COLO668 (cell line): ENCODE measurements around the gene HRH3.

Source experiments
- DNase-seq: peaks from one replicate; lab custom pipeline; 2025; ENCODE audit not compliant: unreplicated experiment; lab: John Stamatoyannopoulos, UW

HRH3 gene

DNA sequence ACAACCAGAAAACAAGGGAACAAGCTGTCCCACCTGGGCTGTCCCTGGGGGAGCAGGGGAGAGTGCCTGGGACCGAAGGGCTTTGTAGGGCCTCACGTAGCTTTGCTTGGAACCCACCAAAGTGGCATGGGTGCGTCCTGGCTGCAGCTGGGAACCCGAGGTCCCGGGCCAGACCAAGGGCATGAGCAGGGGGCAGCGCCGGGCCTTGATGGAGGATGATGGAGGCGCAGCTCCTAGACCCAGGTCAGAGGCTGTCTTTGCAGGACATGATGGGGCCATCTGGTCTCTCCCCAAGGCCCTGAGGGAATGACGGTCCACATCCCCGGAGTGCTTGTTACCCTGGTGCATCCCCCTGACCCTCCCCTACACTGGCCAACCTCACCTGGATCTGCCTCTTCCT, 10.6 kb upstream of the HRH3 start:
- no peak for DNase-seq

DNA sequence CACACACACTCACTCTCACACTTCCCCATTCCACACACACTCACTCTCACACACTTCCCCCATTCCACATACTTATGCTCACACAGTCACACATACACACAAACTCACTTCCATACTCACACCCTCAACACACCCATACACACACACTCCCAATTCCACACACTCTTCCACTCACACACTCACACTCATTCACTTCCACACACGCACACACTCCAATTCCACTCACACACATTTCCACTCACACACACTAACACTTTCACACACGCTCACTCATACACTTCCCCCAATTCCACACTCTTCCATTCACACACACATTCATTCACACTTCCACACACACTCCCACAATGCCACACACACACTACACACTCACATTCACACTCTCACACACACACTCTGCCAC, 10.2 kb upstream of the HRH3 start:
- no peak for DNase-seq

- DNase-seq, result no peak
These were observed 9.6 kb upstream of the HRH3 start for GRCh38 chr20:62229667-62230066.

- no peak for DNase-seq
These were observed 9.0 kb upstream of the HRH3 start for GRCh38 chr20:62228982-62229545.

DNA sequence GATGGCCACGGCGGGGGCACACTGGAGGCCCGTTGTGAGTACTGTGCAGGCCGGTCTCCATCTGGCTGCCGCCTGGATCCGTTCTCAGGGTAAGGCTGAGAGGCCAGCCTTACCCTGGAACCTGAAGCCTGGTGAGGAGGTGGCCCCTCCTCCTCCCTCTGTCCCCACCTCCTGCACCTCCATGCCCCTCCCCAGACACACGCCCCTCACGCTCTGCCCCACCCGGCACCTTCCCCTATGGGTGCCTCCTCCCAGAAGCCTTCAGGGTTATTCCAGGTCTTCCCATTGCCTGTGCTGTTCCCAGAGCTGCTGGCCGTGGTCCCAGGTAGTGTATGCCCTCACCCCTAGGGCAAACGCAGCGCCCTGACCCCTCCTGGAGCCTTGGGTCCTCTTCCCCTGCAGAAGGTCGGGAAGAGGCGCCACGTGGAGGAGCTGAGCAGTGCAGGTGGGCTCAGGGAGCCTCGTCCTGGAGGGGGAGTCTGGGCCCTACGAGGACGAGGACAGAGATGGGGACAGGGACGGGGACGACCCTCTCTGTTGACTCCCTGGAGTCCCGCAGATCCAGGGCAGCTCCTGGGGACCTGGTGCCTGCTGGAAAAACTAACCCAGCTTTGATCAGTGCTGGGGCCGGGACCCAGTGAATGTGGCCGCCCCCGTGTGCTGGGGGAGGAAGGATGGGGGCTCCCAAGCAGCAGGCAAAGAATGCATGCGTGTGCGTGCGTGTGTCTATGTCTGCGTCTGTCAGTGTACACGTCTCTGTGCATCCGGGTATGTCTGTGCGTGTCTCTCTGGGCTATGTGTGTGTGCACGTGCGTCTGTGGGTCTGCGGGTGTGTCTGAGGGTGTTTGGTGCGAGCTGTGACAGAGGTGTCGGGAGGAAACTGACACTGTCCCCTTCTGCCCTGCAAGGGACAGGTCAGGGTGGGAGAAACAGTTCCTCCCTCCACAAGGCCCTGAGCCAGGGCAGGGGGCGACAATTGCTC, 8.2 kb upstream of the HRH3 start:
- no peak for DNase-seq

DNA sequence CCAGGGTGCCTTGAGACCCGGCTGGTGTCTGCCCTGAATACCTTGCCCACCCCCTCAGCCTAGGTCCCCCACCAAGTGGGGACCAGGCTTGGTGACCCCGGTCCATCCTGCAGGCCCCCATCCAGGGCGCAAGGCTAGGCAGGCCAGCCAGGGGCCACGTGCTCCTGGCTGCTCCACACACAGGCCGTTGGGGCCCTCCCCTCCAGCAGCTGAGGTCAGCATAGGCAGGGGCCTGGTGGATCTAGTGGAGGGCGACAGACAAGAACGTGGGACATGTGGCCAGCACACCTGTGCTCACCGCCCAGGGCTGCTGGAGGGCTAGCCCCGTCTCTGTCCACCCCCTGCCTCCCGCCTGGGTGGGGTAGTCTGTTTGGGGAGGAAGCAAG, 7.5 kb upstream of the HRH3 start:
- DNase-seq, result no peak

- no peak for DNase-seq
These were observed 6.9 kb upstream of the HRH3 start for GRCh38 chr20:62226707-62227590.

- no peak for DNase-seq
These were observed 6.0 kb upstream of the HRH3 start for GRCh38 chr20:62225820-62226635.

DNA sequence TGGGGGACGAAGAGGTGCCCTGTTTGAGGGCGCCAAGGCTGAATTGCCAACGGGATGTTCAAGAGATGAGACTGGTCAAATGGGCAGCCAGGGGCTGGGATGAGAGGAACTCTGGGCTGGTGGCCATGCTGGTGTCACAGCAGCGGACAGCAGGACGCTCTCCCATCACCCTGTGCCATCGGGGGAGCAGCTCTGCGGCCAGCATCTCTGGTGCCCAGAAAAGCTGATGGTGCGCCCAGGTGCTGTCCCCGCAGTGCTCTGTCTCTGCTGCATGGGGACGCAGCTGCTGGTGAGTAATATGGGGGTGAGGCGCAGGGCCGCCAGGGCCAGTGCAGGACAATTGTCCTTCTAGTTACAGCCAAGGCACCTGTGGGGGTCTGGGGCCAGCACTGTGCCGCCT, 4.9 kb upstream of the HRH3 start:
- no peak for DNase-seq

DNA sequence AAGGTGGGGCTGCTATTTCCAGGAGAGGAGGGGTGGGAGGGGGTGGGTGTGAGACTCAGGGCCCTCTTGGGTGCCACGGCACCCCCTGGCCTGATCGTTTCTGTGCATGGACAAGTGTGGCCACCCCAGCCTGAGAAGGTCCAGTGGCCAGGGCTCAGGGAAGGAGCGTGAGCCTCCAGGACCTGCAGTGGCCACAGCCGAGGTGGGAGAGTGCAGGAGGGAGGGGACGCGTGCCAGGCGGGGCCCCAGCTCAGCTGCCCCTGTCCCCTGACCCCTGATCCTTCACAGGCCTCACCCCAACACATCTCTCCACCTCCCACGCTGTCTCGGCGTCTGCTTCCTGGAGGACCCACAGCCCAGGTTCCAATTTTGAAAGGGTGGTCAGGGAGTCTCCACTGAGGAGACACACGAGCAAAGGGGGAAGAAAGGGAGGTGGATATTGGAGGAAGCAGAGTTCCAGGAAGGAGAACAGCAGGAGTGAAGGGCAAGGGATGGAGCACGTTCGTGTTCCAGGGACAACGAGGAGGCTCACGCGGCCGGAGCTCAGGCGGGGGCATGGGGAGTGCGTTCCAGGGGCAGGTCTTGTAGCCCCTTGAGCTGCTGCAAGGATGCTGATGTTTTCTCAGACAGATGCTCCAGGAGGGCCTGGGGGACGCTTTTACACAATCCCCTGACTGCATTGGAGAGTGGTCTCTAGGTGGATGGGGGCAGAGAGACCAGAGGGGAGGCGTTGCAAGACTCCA, 4.2 kb upstream of the HRH3 start:
- DNase-seq, result no peak

DNA sequence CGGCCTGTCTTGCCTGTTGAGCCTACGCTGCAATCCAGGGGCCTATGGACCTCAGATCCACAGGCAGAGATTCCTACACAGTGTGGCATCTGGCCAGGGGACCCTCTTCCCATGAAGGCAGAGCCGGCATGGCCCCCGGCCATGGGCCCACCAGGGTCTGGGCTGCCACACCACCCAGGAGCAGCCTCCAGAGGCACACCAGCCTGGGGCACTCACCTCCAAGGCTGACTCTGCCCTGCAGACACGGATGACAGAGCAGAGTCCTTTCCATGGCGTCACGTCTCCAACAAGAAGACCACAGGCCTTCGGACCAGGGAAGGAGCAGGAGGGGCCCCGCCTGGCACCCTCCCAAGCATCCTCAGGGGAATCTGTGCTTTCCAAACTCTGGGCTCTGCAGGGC, 3.5 kb upstream of the HRH3 start:
- DNase-seq, result no peak

DNA sequence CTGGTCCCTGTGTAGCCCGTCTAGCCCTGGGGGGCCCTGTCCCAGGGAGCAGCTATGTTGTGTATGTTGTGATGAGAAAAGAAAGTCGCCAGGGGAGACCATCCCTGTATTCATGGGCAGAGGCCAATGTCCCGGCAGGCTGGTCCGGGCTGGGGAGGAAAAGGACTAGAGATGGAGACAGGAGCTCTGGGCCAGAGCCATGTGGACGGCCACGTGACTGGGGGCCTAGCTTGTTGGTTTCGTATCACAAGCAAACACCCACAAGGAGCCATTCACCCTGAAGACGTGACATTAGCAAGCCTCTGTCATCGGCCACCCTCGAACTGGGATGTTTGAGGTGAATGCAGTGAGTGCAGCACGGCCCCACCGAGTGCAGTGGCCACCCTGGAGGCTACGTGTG, 2.9 kb upstream of the HRH3 start:
- no peak for DNase-seq

DNA sequence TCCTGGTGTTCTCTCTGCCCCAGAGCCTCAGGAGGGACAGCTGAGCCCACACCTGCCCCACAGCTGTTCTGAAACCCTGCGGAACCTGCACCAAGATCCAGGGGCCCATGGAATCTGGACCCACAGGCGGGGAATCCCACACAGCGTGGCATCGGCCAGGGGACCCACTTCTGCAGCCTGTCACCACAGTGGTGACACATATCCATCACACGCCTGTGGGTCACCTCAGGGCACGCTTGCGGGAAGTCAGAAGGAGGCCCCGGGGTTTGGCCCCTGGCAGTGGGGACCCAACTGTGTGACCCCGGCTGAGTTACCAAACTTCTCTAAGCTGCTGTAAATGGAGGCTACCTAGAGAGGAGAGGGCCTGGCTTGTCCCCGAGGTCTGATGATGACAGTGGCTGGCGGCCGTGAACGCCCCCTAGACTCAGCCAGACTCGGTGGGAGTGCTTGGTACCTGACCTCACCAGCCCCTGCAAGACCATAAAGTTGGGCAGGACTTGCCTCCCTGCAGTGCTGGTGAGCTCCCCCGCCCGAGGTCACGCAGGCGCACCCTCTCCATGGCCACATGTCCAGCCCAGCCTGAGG, 2.3 kb upstream of the HRH3 start:
- no peak for DNase-seq

GRCh38 chr20:62220666-62221568, 839 bp upstream of the HRH3 start:
- DNase-seq, result no peak

GRCh38 chr20:62219101-62219991, 732 bp downstream of the HRH3 start:
- DNase-seq, result peak; percentile 50

DNA sequence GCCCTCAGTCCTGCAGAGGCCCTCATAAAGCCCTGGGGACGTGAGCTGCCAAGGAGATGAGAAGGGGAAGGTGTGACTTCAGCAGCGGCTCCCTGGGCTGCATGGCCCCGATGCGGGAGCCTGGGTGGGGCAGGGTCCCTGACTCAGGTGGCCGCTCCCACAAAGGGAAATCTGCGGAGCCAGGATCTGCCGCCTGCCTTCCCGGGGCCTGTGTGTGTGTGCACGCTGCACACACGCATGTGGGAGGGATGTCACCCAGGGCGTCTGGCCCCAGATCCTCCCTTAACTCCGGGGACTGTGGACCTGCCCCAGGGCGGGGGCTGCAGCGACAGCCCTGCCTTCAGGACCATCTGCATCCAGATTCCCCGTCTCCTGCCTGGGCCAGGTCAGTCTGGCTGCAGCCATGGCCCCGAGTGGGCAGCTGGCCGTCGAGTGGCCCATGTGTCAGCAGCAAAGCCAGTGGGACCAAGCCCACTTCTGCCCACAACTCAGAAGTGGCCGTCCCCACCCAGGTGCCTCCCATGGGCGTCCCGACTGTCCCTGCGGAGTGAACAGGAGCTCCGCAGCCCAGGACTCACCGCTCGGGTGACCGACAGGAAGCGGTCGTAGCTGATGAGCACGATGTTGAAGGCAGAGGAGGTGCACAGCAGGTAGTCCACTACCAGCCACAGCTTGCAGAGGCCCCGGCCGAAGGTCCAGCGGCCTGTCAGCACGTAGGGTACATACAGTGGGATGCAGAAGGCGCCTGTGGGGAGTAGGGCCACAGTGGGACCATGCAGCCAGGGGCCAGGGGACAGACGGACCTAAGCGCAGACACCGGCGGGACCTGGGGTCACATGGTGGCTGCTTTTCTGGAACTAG, 1.9 kb downstream of the HRH3 start:
- DNase-seq, result no peak
